CD14-positive monocyte (primary cell): Measurements from ENCODE around the gene CCDC194. TPM values are rescaled to one million over a fixed set of nuclear protein-coding genes. Genes with fewer than 3 reads are reported as not detected.

ENCODE experiments used
- DNase-seq, 3 donors: peaks; one replicate each; pipeline ENCODE4 v3.0.0-alpha.2; 2011 to 2022
- H2AFZ ChIP-seq: 2 replicates; pipeline ENCODE4 v1.6.0; 2012; ENCODE audit warnings: mild to moderate bottlenecking, low read depth, low read length, inconsistent platforms; ENCODE audit not compliant: insufficient read depth, poor library complexity, severe bottlenecking
- H3K27ac ChIP-seq, 2 donors: 1 replicate in 1 of 2; 2 replicates in 1 of 2; pipeline ENCODE4 v1.5.1; 2012 to 2013; ENCODE audit warnings: low read length in 2 of 2, control low read depth in 1 of 2, inconsistent platforms in 1 of 2, low read depth in 1 of 2, mild to moderate bottlenecking in 1 of 2
- H3K27me3 ChIP-seq, 2 donors: one replicate each; pipeline versions ENCODE4 v1.6.0 to v1.6.1; 2011 to 2013; ENCODE audit warnings: low read length in 2 of 2; ENCODE audit not compliant: control insufficient read depth in 2 of 2, insufficient read depth in 2 of 2
- H3K36me3 ChIP-seq, 2 donors: replicated peaks in 1 of 2; 1 replicate in 1 of 2; 2 replicates in 1 of 2; pipeline versions ENCODE4 v1.5.1 to v1.6.1; 2012 to 2013; ENCODE audit warnings: low read length in 2 of 2, control low read depth in 1 of 2, inconsistent platforms in 1 of 2, mild to moderate bottlenecking in 1 of 2; ENCODE audit not compliant: insufficient read depth in 2 of 2, control insufficient read depth in 1 of 2
- H3K4me1 ChIP-seq, 2 donors: 1 replicate in 1 of 2; 2 replicates in 1 of 2; pipeline versions ENCODE4 v1.5.1 to v1.6.1; 2012 to 2013; ENCODE audit warnings: low read length in 2 of 2, control low read depth in 1 of 2, inconsistent platforms in 1 of 2, mild to moderate bottlenecking in 1 of 2, moderate library complexity in 1 of 2; ENCODE audit not compliant: insufficient read depth in 2 of 2, control insufficient read depth in 1 of 2
- H3K4me2 ChIP-seq: replicated peaks from 2 replicates; pipeline ENCODE3; 2012; ENCODE audit warnings: low read length, moderate library complexity, mild to moderate bottlenecking; ENCODE audit not compliant: poor library complexity, severe bottlenecking; ENCODE audit errors: extremely low read depth
- H3K4me3 ChIP-seq, 3 experiments: fragments of 200-600 bp in 1 of 3; sonication (generic) in 1 of 3; replicated peaks in 1 of 3; 1 replicate in 2 of 3; 2 replicates in 1 of 3; pipeline ENCODE4 v1.5.1; 2011 to 2013; ENCODE audit warnings: low read length in 3 of 3, mild to moderate bottlenecking in 3 of 3, control low read depth in 2 of 3, low read depth in 2 of 3, inconsistent platforms in 1 of 3, moderate library complexity in 1 of 3
- H3K79me2 ChIP-seq: 2 replicates; pipeline ENCODE4 v1.6.0; 2012; ENCODE audit warnings: mild to moderate bottlenecking, control low read depth, inconsistent platforms, low read length, moderate library complexity; ENCODE audit not compliant: insufficient read depth
- H3K9ac ChIP-seq: 2 replicates; pipeline ENCODE4 v1.6.0; 2017; ENCODE audit warnings: low read length, mild to moderate bottlenecking; ENCODE audit not compliant: insufficient read depth, poor library complexity, severe bottlenecking
- H3K9me3 ChIP-seq, 2 donors: replicated peaks in 1 of 2; 1 replicate in 1 of 2; 2 replicates in 1 of 2; pipeline versions ENCODE4 v1.5.1 to v1.6.1; 2012 to 2013; ENCODE audit warnings: low read length in 2 of 2, control low read depth in 1 of 2; ENCODE audit not compliant: control insufficient read depth in 1 of 2, insufficient read depth in 1 of 2
- H4K20me1 ChIP-seq: 2 replicates; pipeline ENCODE4 v1.6.0; 2012; ENCODE audit warnings: mild to moderate bottlenecking, low read length, control low read depth, moderate library complexity; ENCODE audit not compliant: insufficient read depth
- H3K27ac Mint-ChIP-seq, 7 donors: one replicate each; pipeline ENCODE4 v1.8.0; 2020; ENCODE audit warnings: mild to moderate bottlenecking in 7 of 7, mixed read lengths in 7 of 7, moderate library complexity in 6 of 7, inconsistent platforms in 2 of 7
- H3K27me3 Mint-ChIP-seq, 3 donors: one replicate each; pipeline ENCODE4 v1.8.0; 2021 to 2022; ENCODE audit warnings: low read depth in 3 of 3, mild to moderate bottlenecking in 3 of 3, mixed read lengths in 3 of 3, moderate library complexity in 3 of 3, inconsistent platforms in 1 of 3
- H3K36me3 Mint-ChIP-seq, 2 donors: one replicate each; pipeline ENCODE4 v1.8.0; 2020; ENCODE audit warnings: mixed read lengths in 2 of 2, inconsistent platforms in 1 of 2, mild to moderate bottlenecking in 1 of 2
- H3K4me1 Mint-ChIP-seq: one replicate; pipeline ENCODE4 v1.8.0; 2020; ENCODE audit warnings: mild to moderate bottlenecking, mixed read lengths
- H3K4me3 Mint-ChIP-seq, 2 donors: one replicate each; pipeline ENCODE4 v1.8.0; 2020; ENCODE audit warnings: mild to moderate bottlenecking in 2 of 2, mixed read lengths in 2 of 2, moderate library complexity in 1 of 2
- H3K9me3 Mint-ChIP-seq, 7 donors: one replicate each; pipeline ENCODE4 v1.8.0; 2020 to 2022; ENCODE audit warnings: mixed read lengths in 7 of 7, mild to moderate bottlenecking in 6 of 7, moderate library complexity in 6 of 7, inconsistent platforms in 2 of 7
- CTCF ChIP-seq: fragments of 200-600 bp; IDR thresholded peaks from one replicate; pipeline ENCODE4 v1.8.0; 2022; ENCODE audit warnings: antibody characterized with exemption, mild to moderate bottlenecking
- WGBS: methylation state at CpG from one replicate; pipeline ENCODE4 v1.1.5; 2013; ENCODE audit warnings: missing lambda C conversion rate; ENCODE audit not compliant: insufficient coverage; 5-methylcytosine and 5-hydroxymethylcytosine counted together
- intact Hi-C, 2 donors: fragments of 100-400 bp; cut with micrococcal nuclease; formaldehyde crosslinking; loops; one replicate each; pipeline versions ENCODE4 v1.15.0 to v1.15.1; 2023
- polyA plus RNA-seq, 3 donors: library from polyadenylated mRNA; depleted of rRNA in 1 of 3; unstranded in 2 of 3; stranded (reverse) in 1 of 3; fragments of 300-500 nt in 2 of 3; fragments of >200 nt in 1 of 3; fragmentation: Illumina TruSeq in 2 of 3; gene quantifications; 1 replicate in 2 of 3; 2 replicates in 1 of 3; pipeline ENCODE4 v1.2.3, GENCODE V29; 2012 to 2021

CCDC194 gene
- polyA plus RNA-seq, 3 donors = 0.52 TPM; not detected in 2

- peaks cover 4 to 18% (median 11%) of the 10 kb centered on the region in 7 donors for H3K9me3 Mint-ChIP-seq
- H3K4me3 ChIP-seq = no peak overlapping the region
- peak overlapping the region in 1 of 7 donors; percentile 35 for H3K27ac Mint-ChIP-seq
- H2AFZ ChIP-seq = no peak overlapping the region
- H3K4me2 ChIP-seq = no peak overlapping the region
- peak; percentile 34 to 63 (median 61) for DNase-seq
- peaks cover 29 to 30% of the 10 kb centered on the region in 2 donors for H3K4me1 ChIP-seq
- H3K27me3 ChIP-seq = peaks cover 6 to 15% of the 10 kb centered on the region in 2 donors
- H3K27me3 Mint-ChIP-seq = peaks cover 15 to 24% (median 22%) of the 10 kb centered on the region in 3 donors
- no peak overlapping the region for H3K4me3 Mint-ChIP-seq
- no peak overlapping the region for H3K27ac ChIP-seq
- peaks cover 18% of the 10 kb centered on the region for H3K4me1 Mint-ChIP-seq
- H3K79me2 ChIP-seq = no peaks in the 10 kb centered on the region
- WGBS = 35% methylated on average over 12 of the region's 20 CpGs
- H3K36me3 ChIP-seq = no peaks in the 10 kb centered on the region
- H4K20me1 ChIP-seq = no peaks in the 10 kb centered on the region
- intact Hi-C loops = loop anchor here (1.0 to 10.0 kb wide), 4 partner anchors 39 to 94 kb away; no protein-coding TSS in a partner anchor
- TF ChIP-seq CTCF = peak; percentile 98
- peaks cover 0 to 2% of the 10 kb centered on the region in 2 donors for H3K36me3 Mint-ChIP-seq
- peaks cover 4 to 13% of the 10 kb centered on the region in 2 donors for H3K9me3 ChIP-seq
- H3K9ac ChIP-seq = no peak overlapping the region
Observed at GRCh38 chr19:17385878-17386611, 8.0 kb downstream of the CCDC194 start.

GRCh38 chr19:17380426-17381138 is 13.4 kb downstream of the CCDC194 start:
- peaks cover 0 to 6% of the 10 kb centered on the region in 2 donors for H3K36me3 Mint-ChIP-seq
- Histone ChIP-seq H3K4me3 (no peak overlapping the region), H3K9ac (no peak overlapping the region), H3K9me3 (peaks cover 0 to 3% of the 10 kb centered on the region in 2 donors), H3K79me2 (no peaks in the 10 kb centered on the region), H3K27ac (no peak overlapping the region), H3K27me3 (peaks cover 0 to 5% of the 10 kb centered on the region in 2 donors), H3K36me3 (no peaks in the 10 kb centered on the region), H2AFZ (no peak overlapping the region), H3K4me1 (peaks cover 50% of the 10 kb centered on the region in 2 donors), H3K4me2 (no peak overlapping the region), H4K20me1 (no peaks in the 10 kb centered on the region)
- DNase-seq = no peak
- H3K27me3 Mint-ChIP-seq = peaks cover 7 to 21% (median 17%) of the 10 kb centered on the region in 3 donors
- peaks cover 40% of the 10 kb centered on the region for H3K4me1 Mint-ChIP-seq
- no peak overlapping the region for H3K4me3 Mint-ChIP-seq
- H3K27ac Mint-ChIP-seq = peak overlapping the region in 1 of 7 donors; percentile 30
- peaks cover 0 to 12% (median 8%) of the 10 kb centered on the region in 7 donors for H3K9me3 Mint-ChIP-seq
- 96% methylated on average over 4 of the region's 5 CpGs for WGBS
- TF ChIP-seq CTCF = no peak
- intact Hi-C loops = loop anchor here in 1 of 2 donors (10.0 kb wide), 1 partner anchor 86 kb away; no protein-coding TSS in a partner anchor
